Gastrocnemius medialis (tissue), 4 donors: ENCODE data around the gene PDE3B. TPM values are rescaled to one million over a fixed set of nuclear protein-coding genes. Genes with fewer than 3 reads are reported as not detected.

ENCODE experiments used
- ATAC-seq, 2 donors: fragments of 150-250 bp; one replicate each; pipeline ENCODE4 v1.9.1; 2016
- DNase-seq, 2 donors: peaks; one replicate each; pipeline ENCODE4 v3.0.0-alpha.2; 2019
- H3K27ac ChIP-seq, 4 donors: fragments of 200-600 bp; sonication (generic); 1 replicate in 1 of 4; 2 replicates in 3 of 4; pipeline ENCODE4 v1.5.1; 2016 to 2018; ENCODE audit warnings: mild to moderate bottlenecking in 2 of 4, moderate library complexity in 1 of 4
- H3K27me3 ChIP-seq, 3 donors: fragments of 200-600 bp; sonication (generic) in 2 of 3; 1 replicate in 1 of 3; 2 replicates in 2 of 3; pipeline versions ENCODE4 v1.5.1 to v1.6.0; 2016 to 2019; ENCODE audit warnings: mild to moderate bottlenecking in 1 of 3, moderate library complexity in 1 of 3
- H3K36me3 ChIP-seq, 2 donors: fragments of 200-600 bp; sonication (generic) in 1 of 2; one replicate each; pipeline ENCODE4 v1.5.1; 2017 to 2018
- H3K4me1 ChIP-seq, 2 donors: fragments of 200-600 bp; sonication (generic) in 1 of 2; one replicate each; pipeline ENCODE4 v1.5.1; 2016 to 2017; ENCODE audit warnings: mild to moderate bottlenecking in 2 of 2
- H3K4me3 ChIP-seq, 4 donors: fragments of 200-600 bp; sonication (generic) in 3 of 4; 1 replicate in 1 of 4; 2 replicates in 3 of 4; pipeline ENCODE4 v1.5.1; 2016 to 2019; ENCODE audit warnings: mild to moderate bottlenecking in 2 of 4
- H3K9me3 ChIP-seq, 3 donors: fragments of 200-600 bp; sonication (generic) in 2 of 3; 1 replicate in 1 of 3; 2 replicates in 2 of 3; pipeline ENCODE4 v1.5.1; 2016 to 2019
- CTCF ChIP-seq, 5 experiments: fragments of 450-650 bp in 3 of 5; fragments of 200-600 bp in 2 of 5; sonication (generic) in 2 of 5; IDR thresholded peaks in 4 of 5; conservative IDR thresholded peaks in 1 of 5; 1 replicate in 4 of 5; 2 replicates in 1 of 5; pipeline ENCODE4 v1.5.1; 2016 to 2019; ENCODE audit warnings: antibody characterized with exemption in 5 of 5, mild to moderate bottlenecking in 3 of 5, moderate library complexity in 3 of 5
- POLR2A ChIP-seq, 2 donors: fragments of 450-650 bp; IDR thresholded peaks; one replicate each; pipeline ENCODE4 v1.6.1; 2017; ENCODE audit warnings: antibody characterized with exemption in 2 of 2, mild to moderate bottlenecking in 2 of 2, moderate library complexity in 2 of 2
- in situ Hi-C, 4 donors: fragments of 200-750 bp; cut with MboI; loops; one replicate each; pipeline versions ENCODE4 v1.15.0 to v1.8.0; 2017; ENCODE audit warnings: low sequenced_read_pairs in 4 of 4
- intact Hi-C: fragments of 100-400 bp; cut with DNase I; formaldehyde crosslinking; loops from one replicate; pipeline ENCODE4 v1.15.1; 2023; ENCODE audit warnings: low total_unique reads
- total RNA-seq, 4 donors: library from RNA; depleted of rRNA; stranded (reverse); fragments of >200 nt; gene quantifications; one replicate each; pipeline versions ENCODE4 v1.1.0 to v1.2.3, GENCODE V29; 2016

Gene PDE3B
- total RNA-seq, 4 donors from 2014 or later: 0.39 to 1.1 (median 0.76) TPM

- in situ Hi-C loops (loop anchor here in 3 of 4 donors (25.0 kb wide), 2 partner anchors 115 to 185 kb away; no protein-coding TSS in a partner anchor), intact Hi-C loops (loop anchor here (5.0 kb wide), 1 partner anchor 260 kb away; the partner anchor contains the start of gene PDE3B)
- TF ChIP-seq CTCF (IDR thresholded peaks at IDR 0.05 in 4 of 5, conservative IDR thresholded peaks at IDR 0.05 in 1 of 5) (no peak), POLR2A (IDR thresholded peaks at IDR 0.05) (no peak)
- Histone ChIP-seq H3K9me3 (no peaks in the 10 kb centered on the region), H3K4me3 (no peak overlapping the region), H3K36me3 (no peaks in the 10 kb centered on the region), H3K4me1 (peaks cover 9% of the 10 kb centered on the region in 2 donors), H3K27me3 (peaks cover 0 to 12% (median 0%) of the 10 kb centered on the region in 3 donors), H3K27ac (no peak overlapping the region)
- ATAC-seq (no peak), DNase-seq (no peak)
These were observed 259.2 kb downstream of the PDE3B start for GRCh38 chr11:14902650-14903350.

- in situ Hi-C loops: loop anchor here in 3 of 4 donors (25.0 kb wide), 2 partner anchors 117 to 183 kb away; no protein-coding TSS in a partner anchor
- Histone ChIP-seq H3K36me3 (no peaks in the 10 kb centered on the region), H3K27me3 (peaks cover 0 to 12% (median 0%) of the 10 kb centered on the region in 3 donors), H3K9me3 (no peaks in the 10 kb centered on the region), H3K27ac (no peak overlapping the region), H3K4me3 (peak overlapping the region; percentile 50 to 64 (median 54)), H3K4me1 (peaks cover 9% of the 10 kb centered on the region in 2 donors)
- intact Hi-C loops: loop anchor here (5.0 kb wide), 1 partner anchor 262 kb away; the partner anchor contains the start of gene PDE3B
- peak; percentile 24 to 57 for DNase-seq
- ATAC-seq: peak; percentile 66 to 77
- peak; percentile 68 to 92 (median 83) for TF ChIP-seq CTCF (IDR thresholded peaks at IDR 0.05 in 4 of 5, conservative IDR thresholded peaks at IDR 0.05 in 1 of 5)
- TF ChIP-seq POLR2A (IDR thresholded peaks at IDR 0.05): no peak
These were observed 261.1 kb downstream of the PDE3B start for GRCh38 chr11:14904745-14905103.

- DNase-seq (peak in 1 of 2 donors; percentile 19), ATAC-seq (peak; percentile 27 to 32)
- Histone ChIP-seq H3K9me3 (no peaks in the 10 kb centered on the region), H3K4me3 (peak overlapping the region; percentile 50 to 64 (median 54)), H3K4me1 (peaks cover 9% of the 10 kb centered on the region in 2 donors), H3K27me3 (peaks cover 0 to 12% (median 0%) of the 10 kb centered on the region in 3 donors), H3K27ac (no peak overlapping the region), H3K36me3 (no peaks in the 10 kb centered on the region)
- in situ Hi-C loops (loop anchor here in 3 of 4 donors (25.0 kb wide), 2 partner anchors 118 to 182 kb away; no protein-coding TSS in a partner anchor), intact Hi-C loops (loop anchor here (2.0 kb wide), 1 partner anchor 115 kb away; no protein-coding TSS in a partner anchor)
- TF ChIP-seq CTCF (IDR thresholded peaks at IDR 0.05 in 4 of 5, conservative IDR thresholded peaks at IDR 0.05 in 1 of 5) (peak in 2 of 5 experiments; percentile 8 to 32), POLR2A (IDR thresholded peaks at IDR 0.05) (no peak)
These were observed 261.8 kb downstream of the PDE3B start for GRCh38 chr11:14905104-14906033.

GRCh38 chr11:14906578-14906977 lies 263.0 kb downstream of the PDE3B start:
- H3K9me3 ChIP-seq: no peaks in the 10 kb centered on the region
- intact Hi-C loops (loop anchor here (2.0 kb wide), 1 partner anchor 116 kb away; no protein-coding TSS in a partner anchor), in situ Hi-C loops (loop anchor here in 3 of 4 donors (25.0 kb wide), 2 partner anchors 119 to 181 kb away; no protein-coding TSS in a partner anchor)
- H3K4me1 ChIP-seq: peaks cover 9% of the 10 kb centered on the region in 2 donors
- no peak overlapping the region for H3K4me3 ChIP-seq
- peaks cover 0 to 12% (median 0%) of the 10 kb centered on the region in 3 donors for H3K27me3 ChIP-seq
- H3K36me3 ChIP-seq: no peaks in the 10 kb centered on the region
- ATAC-seq: no peak
- no peak for DNase-seq
- H3K27ac ChIP-seq: no peak overlapping the region
- TF ChIP-seq CTCF (IDR thresholded peaks at IDR 0.05 in 4 of 5, conservative IDR thresholded peaks at IDR 0.05 in 1 of 5): no peak
- no peak for TF ChIP-seq POLR2A (IDR thresholded peaks at IDR 0.05)
